WTC11 (cell line): ENCODE data around the gene HSD3B7.

Experiments
- RELA ChIP-seq: sonication (generic); formaldehyde crosslinking; IDR thresholded peaks from 2 replicates; pipeline ENCODE4 v1.8.1; 2022; ENCODE audit warnings: missing genetic modification reagents, mild to moderate bottlenecking, borderline replicate concordance
- TP53 ChIP-seq: sonication (generic); formaldehyde crosslinking; IDR thresholded peaks from 2 replicates; pipeline ENCODE4 v1.8.1; 2023; ENCODE audit warnings: mild to moderate bottlenecking, missing genetic modification reagents
- TF ChIP-seq, protein P1 (sequence below): fragments of 200-600 bp; IDR thresholded peaks from 2 replicates; pipeline ENCODE4 v1.8.0; 2022; ENCODE audit warnings: antibody characterized with exemption

DNA sequence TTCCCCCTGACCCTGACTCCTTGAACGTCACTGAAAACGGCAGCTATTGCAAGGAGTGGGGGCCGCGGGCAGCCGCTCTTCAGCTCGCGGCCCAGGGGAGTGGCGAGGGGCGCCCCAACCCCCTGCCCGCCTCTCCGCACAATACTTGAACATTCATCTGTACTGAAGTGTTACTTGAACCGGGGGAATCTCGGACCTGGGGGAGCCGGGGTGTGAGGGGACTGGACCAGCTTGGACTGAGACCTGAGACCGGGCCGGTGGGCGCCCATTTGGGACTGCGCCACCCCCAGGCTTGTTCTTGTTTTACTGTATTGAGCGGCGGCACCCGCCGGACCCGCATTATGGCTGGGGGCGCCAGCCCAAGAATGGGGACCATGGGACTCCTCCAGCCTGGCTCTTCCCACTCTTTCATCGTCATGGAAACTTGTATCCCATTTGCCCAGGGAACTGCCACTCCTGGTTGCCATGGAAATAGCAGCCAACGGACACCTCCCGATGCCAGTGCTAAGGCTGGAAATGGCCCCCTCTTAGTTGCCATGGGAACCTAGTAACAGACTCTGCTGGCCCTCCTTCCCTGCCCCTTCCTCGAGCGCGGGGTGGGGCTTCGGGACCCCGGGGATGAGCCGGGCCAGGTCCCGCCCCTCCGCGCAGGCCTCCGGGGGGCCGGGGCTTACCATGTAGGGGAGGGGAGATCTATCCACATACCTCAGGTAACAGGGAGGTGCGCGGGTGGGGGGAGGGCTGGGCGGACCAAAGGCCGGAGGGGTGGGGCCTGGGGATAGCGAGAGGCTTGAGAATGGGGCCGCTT lies 36.9 kb upstream of the HSD3B7 start:
- no peak for TF ChIP-seq RELA (CRISPR knock-in tag)
- TF ChIP-seq, protein P1, sequence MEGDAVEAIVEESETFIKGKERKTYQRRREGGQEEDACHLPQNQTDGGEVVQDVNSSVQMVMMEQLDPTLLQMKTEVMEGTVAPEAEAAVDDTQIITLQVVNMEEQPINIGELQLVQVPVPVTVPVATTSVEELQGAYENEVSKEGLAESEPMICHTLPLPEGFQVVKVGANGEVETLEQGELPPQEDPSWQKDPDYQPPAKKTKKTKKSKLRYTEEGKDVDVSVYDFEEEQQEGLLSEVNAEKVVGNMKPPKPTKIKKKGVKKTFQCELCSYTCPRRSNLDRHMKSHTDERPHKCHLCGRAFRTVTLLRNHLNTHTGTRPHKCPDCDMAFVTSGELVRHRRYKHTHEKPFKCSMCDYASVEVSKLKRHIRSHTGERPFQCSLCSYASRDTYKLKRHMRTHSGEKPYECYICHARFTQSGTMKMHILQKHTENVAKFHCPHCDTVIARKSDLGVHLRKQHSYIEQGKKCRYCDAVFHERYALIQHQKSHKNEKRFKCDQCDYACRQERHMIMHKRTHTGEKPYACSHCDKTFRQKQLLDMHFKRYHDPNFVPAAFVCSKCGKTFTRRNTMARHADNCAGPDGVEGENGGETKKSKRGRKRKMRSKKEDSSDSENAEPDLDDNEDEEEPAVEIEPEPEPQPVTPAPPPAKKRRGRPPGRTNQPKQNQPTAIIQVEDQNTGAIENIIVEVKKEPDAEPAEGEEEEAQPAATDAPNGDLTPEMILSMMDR: no peak
- no peak for TF ChIP-seq TP53 (CRISPR knock-in tag)
